DOHH2 (cell line): ENCODE results near the gene RAD9A.

ENCODE experiments used
- CTCF ChIP-seq: fragments of 200-600 bp; sonication (generic); IDR thresholded peaks from one replicate; pipeline ENCODE4 v1.5.1; 2014; ENCODE audit warnings: antibody characterized with exemption, mild to moderate bottlenecking, low read depth, low read length; ENCODE audit not compliant: poor library complexity, severe bottlenecking
- EZH2phosphoT487 ChIP-seq: fragments of 200-600 bp; sonication (generic); IDR thresholded peaks from 2 replicates; pipeline ENCODE4 v1.6.1; 2017; ENCODE audit warnings: borderline replicate concordance, mild to moderate bottlenecking, antibody characterized with exemption, low read length, moderate library complexity, mixed read lengths

- TF ChIP-seq CTCF (no peak), EZH2phosphoT487 (no peak)
These were observed 48.7 kb downstream of the RAD9A start for GRCh38 chr11:67440229-67441097.
